Adipocyte (in vitro differentiated cells): ENCODE measurements around the gene MAD1L1.

Experiments used
- DNase-seq: peaks from one replicate; pipeline ENCODE4 v3.0.0-alpha.2; 2015; ENCODE audit warnings: low read depth
- H3K27me3 ChIP-seq: replicated peaks from 2 replicates; pipeline ENCODE4 v1.7.0; 2013; ENCODE audit warnings: mild to moderate bottlenecking, low read length, moderate library complexity; ENCODE audit not compliant: control insufficient read depth, insufficient read depth
- H3K36me3 ChIP-seq: 2 replicates; pipeline ENCODE4 v1.7.0; 2013; ENCODE audit warnings: low read length, mild to moderate bottlenecking, moderate library complexity; ENCODE audit not compliant: control insufficient read depth, insufficient read depth, severe bottlenecking
- H3K4me1 ChIP-seq: 2 replicates; pipeline ENCODE4 v1.7.0; 2013; ENCODE audit warnings: mild to moderate bottlenecking, low read length, moderate library complexity; ENCODE audit not compliant: control insufficient read depth, insufficient read depth
- H3K4me3 ChIP-seq: 2 replicates; pipeline ENCODE4 v1.7.0; 2013; ENCODE audit warnings: mild to moderate bottlenecking, low read length, moderate library complexity
- H3K9ac ChIP-seq: 2 replicates; pipeline ENCODE4 v1.7.0; 2013; ENCODE audit warnings: mild to moderate bottlenecking, low read length, moderate library complexity
- H3K9me3 ChIP-seq: 2 replicates; pipeline ENCODE4 v1.7.0; 2013; ENCODE audit warnings: mild to moderate bottlenecking, low read length, moderate library complexity; ENCODE audit not compliant: control insufficient read depth

MAD1L1 gene

GRCh38 chr7:2114926-2115759 is 117.6 kb downstream of the MAD1L1 start:
- Histone ChIP-seq H3K9ac (no peak overlapping the region), H3K27me3 (no peaks in the 10 kb centered on the region), H3K9me3 (no peaks in the 10 kb centered on the region), H3K36me3 (no peaks in the 10 kb centered on the region), H3K4me3 (no peak overlapping the region), H3K4me1 (peaks cover 23% of the 10 kb centered on the region)
- no peak for DNase-seq

GRCh38 chr7:2114052-2114451 is 118.7 kb downstream of the MAD1L1 start:
- Histone ChIP-seq H3K27me3 (no peaks in the 10 kb centered on the region), H3K9me3 (no peaks in the 10 kb centered on the region), H3K4me3 (no peak overlapping the region), H3K9ac (no peak overlapping the region), H3K4me1 (peaks cover 27% of the 10 kb centered on the region), H3K36me3 (no peaks in the 10 kb centered on the region)
- DNase-seq, result peak; percentile 58

- H3K9ac ChIP-seq, result no peak overlapping the region
- peaks cover 27% of the 10 kb centered on the region for H3K4me1 ChIP-seq
- no peak overlapping the region for H3K4me3 ChIP-seq
- H3K9me3 ChIP-seq, result no peaks in the 10 kb centered on the region
- H3K27me3 ChIP-seq, result no peaks in the 10 kb centered on the region
- H3K36me3 ChIP-seq, result no peaks in the 10 kb centered on the region
- no peak for DNase-seq
Measured at GRCh38 chr7:2112261-2113198, 120.2 kb downstream of the MAD1L1 start.

DNA sequence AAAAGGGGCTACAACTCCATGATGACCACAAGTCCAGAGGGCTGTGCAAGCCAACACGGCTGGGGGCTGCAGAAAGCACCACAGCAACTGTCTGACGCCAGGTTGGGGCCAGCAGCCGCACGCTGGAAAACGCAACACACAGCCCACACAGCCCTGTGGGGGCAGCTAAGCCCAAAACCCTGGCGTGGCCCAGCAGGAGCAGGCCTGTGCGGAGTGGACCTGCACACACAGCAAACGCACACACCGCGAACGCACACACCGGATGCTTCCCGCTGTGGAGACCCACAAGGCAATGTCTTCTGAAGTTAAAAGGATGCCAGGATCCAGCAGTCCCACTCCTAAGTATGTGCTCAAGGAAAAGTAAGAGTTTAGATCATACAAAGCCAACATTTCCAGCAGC is 121.2 kb downstream of the MAD1L1 start:
- Histone ChIP-seq H3K9me3 (no peaks in the 10 kb centered on the region), H3K27me3 (no peaks in the 10 kb centered on the region), H3K36me3 (no peaks in the 10 kb centered on the region), H3K9ac (no peak overlapping the region), H3K4me1 (peaks cover 25% of the 10 kb centered on the region), H3K4me3 (peak overlapping the region; percentile 31)
- no peak for DNase-seq

DNA sequence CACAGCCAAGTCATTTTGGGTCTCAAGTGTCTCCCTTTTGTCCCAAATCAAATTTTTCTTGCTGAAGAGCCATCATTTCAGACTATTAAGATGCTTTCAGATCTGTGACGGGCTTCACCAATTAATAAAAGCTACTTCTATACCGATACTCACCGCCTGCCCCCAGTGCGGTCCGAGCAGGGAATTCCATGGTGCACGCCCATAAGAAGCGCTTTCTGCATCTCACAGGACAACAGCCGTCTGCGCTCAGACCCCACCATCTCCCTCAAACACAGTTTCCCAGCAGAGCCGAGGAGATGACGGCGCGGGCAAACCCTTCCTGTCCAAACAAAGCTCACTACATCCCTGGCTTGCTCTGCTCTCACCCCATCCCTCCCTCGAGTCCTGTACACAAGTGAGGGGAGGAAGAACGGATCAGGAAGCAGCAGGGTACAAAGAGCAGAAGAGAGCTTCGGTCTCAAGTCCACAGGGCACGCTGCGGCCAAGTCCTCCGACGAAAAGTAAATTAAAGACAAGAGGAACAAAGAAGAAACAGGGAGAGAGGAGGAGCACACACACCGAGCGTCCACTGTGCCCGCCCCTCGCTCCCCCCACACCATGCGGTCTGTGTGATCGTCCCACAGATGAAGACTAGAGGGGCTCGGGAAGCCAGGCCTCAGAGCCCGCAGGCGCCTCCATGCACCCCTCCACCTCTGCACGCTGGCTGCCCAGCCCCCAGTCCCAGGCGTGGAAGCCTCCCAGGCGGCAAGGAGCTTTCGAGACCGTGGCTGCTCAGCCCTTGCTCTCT is 121.9 kb downstream of the MAD1L1 start:
- no peak for DNase-seq
- H3K27me3 ChIP-seq, result no peaks in the 10 kb centered on the region
- peak overlapping the region; percentile 31 for H3K4me3 ChIP-seq
- H3K9me3 ChIP-seq, result no peaks in the 10 kb centered on the region
- peaks cover 25% of the 10 kb centered on the region for H3K4me1 ChIP-seq
- no peaks in the 10 kb centered on the region for H3K36me3 ChIP-seq
- peak overlapping the region; percentile 51 for H3K9ac ChIP-seq

GRCh38 chr7:2109936-2110609 is 122.7 kb downstream of the MAD1L1 start:
- DNase-seq, result peak; percentile 81
- H3K9me3 ChIP-seq, result no peaks in the 10 kb centered on the region
- peaks cover 25% of the 10 kb centered on the region for H3K4me1 ChIP-seq
- no peak overlapping the region for H3K4me3 ChIP-seq
- H3K9ac ChIP-seq, result no peak overlapping the region
- H3K27me3 ChIP-seq, result no peaks in the 10 kb centered on the region
- no peaks in the 10 kb centered on the region for H3K36me3 ChIP-seq

- Histone ChIP-seq H3K9me3 (no peaks in the 10 kb centered on the region), H3K4me1 (peaks cover 32% of the 10 kb centered on the region), H3K4me3 (no peak overlapping the region), H3K27me3 (no peaks in the 10 kb centered on the region), H3K36me3 (no peaks in the 10 kb centered on the region), H3K9ac (no peak overlapping the region)
- DNase-seq, result no peak
Measured at GRCh38 chr7:2109251-2109872, 123.4 kb downstream of the MAD1L1 start.

- no peak for DNase-seq
- H3K36me3 ChIP-seq, result no peaks in the 10 kb centered on the region
- no peaks in the 10 kb centered on the region for H3K9me3 ChIP-seq
- no peak overlapping the region for H3K4me3 ChIP-seq
- H3K27me3 ChIP-seq, result no peaks in the 10 kb centered on the region
- H3K4me1 ChIP-seq, result peaks cover 32% of the 10 kb centered on the region
- no peak overlapping the region for H3K9ac ChIP-seq
Measured at GRCh38 chr7:2108501-2109250, 124.1 kb downstream of the MAD1L1 start.

DNA sequence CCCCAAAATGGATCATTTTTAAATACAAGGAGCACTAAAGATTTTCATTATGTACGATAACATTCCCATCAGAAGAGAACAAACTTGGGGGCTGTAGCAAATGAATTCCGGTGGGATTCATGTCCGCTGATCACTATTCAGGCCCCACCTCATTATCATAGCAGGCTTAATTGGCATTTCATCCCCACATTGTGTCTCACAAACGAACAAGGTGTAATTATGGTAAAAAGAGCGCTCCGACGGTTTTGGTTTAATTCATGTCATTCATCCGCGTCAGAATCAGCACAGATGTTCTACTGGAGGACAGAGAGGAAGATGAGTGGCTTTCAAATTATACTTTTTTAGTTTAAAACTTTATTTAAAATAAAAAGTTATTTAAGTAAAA is 124.7 kb downstream of the MAD1L1 start:
- Histone ChIP-seq H3K9me3 (no peaks in the 10 kb centered on the region), H3K4me1 (peaks cover 36% of the 10 kb centered on the region), H3K9ac (no peak overlapping the region), H3K36me3 (no peaks in the 10 kb centered on the region), H3K27me3 (no peaks in the 10 kb centered on the region), H3K4me3 (no peak overlapping the region)
- no peak for DNase-seq
